Loucy (cell line): Measurements from ENCODE around the gene HBP1.
"Not testable (repeated sequence)": the region's sequence is repeated elsewhere in the genome, so short reads cannot be mapped to it uniquely, and the experiment has no call there.

Experiments used
- H2AFZ ChIP-seq: fragments of 200-600 bp; sonication (generic); 2 replicates; pipeline ENCODE4 v1.6.0; 2016; ENCODE audit warnings: antibody characterized with exemption, mild to moderate bottlenecking, low read length, moderate library complexity
- H3F3A ChIP-seq: fragments of 200-600 bp; 2 replicates; pipeline ENCODE4 v1.6.0; 2016; ENCODE audit warnings: antibody characterized with exemption, low read depth, mild to moderate bottlenecking
- H3K27me3 ChIP-seq: fragments of 200-600 bp; sonication (generic); 2 replicates; pipeline ENCODE4 v1.6.1; 2014; ENCODE audit warnings: low read length, mild to moderate bottlenecking; ENCODE audit not compliant: insufficient read depth, poor library complexity, severe bottlenecking
- H3K36me3 ChIP-seq: fragments of 200-600 bp; sonication (generic); 2 replicates; pipeline ENCODE4 v1.6.1; 2016; ENCODE audit warnings: low read length; ENCODE audit not compliant: insufficient read depth
- H3K4me1 ChIP-seq: fragments of 200-600 bp; sonication (generic); 2 replicates; pipeline ENCODE4 v1.5.1; 2014; ENCODE audit warnings: low read length, mild to moderate bottlenecking; ENCODE audit not compliant: insufficient read depth, poor library complexity, severe bottlenecking
- H3K4me2 ChIP-seq: fragments of 200-600 bp; sonication (generic); 2 replicates; pipeline ENCODE4 v1.6.0; 2014; ENCODE audit warnings: antibody characterized with exemption, low read length, low read depth, mild to moderate bottlenecking; ENCODE audit not compliant: poor library complexity, severe bottlenecking
- H3K4me3 ChIP-seq: fragments of 200-600 bp; sonication (generic); 2 replicates; pipeline ENCODE4 v1.5.1; 2014; ENCODE audit warnings: low read length, mild to moderate bottlenecking, mixed read lengths; ENCODE audit not compliant: poor library complexity, severe bottlenecking
- H3K79me2 ChIP-seq: fragments of 200-600 bp; sonication (generic); 2 replicates; pipeline ENCODE4 v1.6.1; 2014; ENCODE audit warnings: low read length; ENCODE audit not compliant: insufficient read depth
- H3K9ac ChIP-seq: fragments of 200-600 bp; sonication (generic); 2 replicates; pipeline ENCODE4 v1.6.0; 2014; ENCODE audit warnings: mild to moderate bottlenecking, low read depth, low read length, moderate library complexity; ENCODE audit not compliant: poor library complexity, severe bottlenecking
- H3K9me2 ChIP-seq: fragments of 200-600 bp; sonication (generic); replicated peaks from 2 replicates; pipeline ENCODE4 v1.6.1; 2016; ENCODE audit warnings: low read depth, low read length, mixed read lengths
- H3K9me3 ChIP-seq: fragments of 200-600 bp; sonication (generic); 2 replicates; pipeline ENCODE4 v1.6.1; 2014; ENCODE audit warnings: mild to moderate bottlenecking, antibody characterized with exemption, low read length, low read depth; ENCODE audit not compliant: insufficient read depth
- H4K20me1 ChIP-seq: fragments of 200-600 bp; sonication (generic); 2 replicates; pipeline ENCODE4 v1.6.0; 2014; ENCODE audit warnings: antibody characterized with exemption, low read length, mild to moderate bottlenecking; ENCODE audit not compliant: insufficient read depth, poor library complexity, severe bottlenecking
- CTCF ChIP-seq: fragments of 200-600 bp; sonication (generic); conservative IDR thresholded peaks from 2 replicates; pipeline ENCODE4 v1.5.1; 2014; ENCODE audit warnings: mild to moderate bottlenecking, antibody characterized with exemption, low read length
- EZH2phosphoT487 ChIP-seq: fragments of 200-600 bp; IDR thresholded peaks from 2 replicates; pipeline ENCODE4 v1.6.1; 2018; ENCODE audit warnings: antibody characterized with exemption, mild to moderate bottlenecking, moderate library complexity, borderline replicate concordance

HBP1 gene

GRCh38 chr7:107242267-107242666, 73.5 kb downstream of the HBP1 start:
- no peaks in the 10 kb centered on the region for H3K9me2 ChIP-seq
- no peak overlapping the region for H3K4me2 ChIP-seq
- H3K79me2 ChIP-seq, result no peaks in the 10 kb centered on the region
- no peak overlapping the region for H3K9ac ChIP-seq
- no peaks in the 10 kb centered on the region for H3F3A ChIP-seq
- H3K9me3 ChIP-seq, result no peaks in the 10 kb centered on the region
- H3K4me3 ChIP-seq, result no peak overlapping the region
- peaks cover 21% of the 10 kb centered on the region; the same call in 1 of the 2 replicates for H3K36me3 ChIP-seq
- H3K4me1 ChIP-seq, result no peaks in the 10 kb centered on the region
- H4K20me1 ChIP-seq, result no peaks in the 10 kb centered on the region
- H2AFZ ChIP-seq, result no peak overlapping the region
- no peaks in the 10 kb centered on the region for H3K27me3 ChIP-seq
- no peak for TF ChIP-seq EZH2phosphoT487
- no peak for TF ChIP-seq CTCF

GRCh38 chr7:107244613-107245012, 75.8 kb downstream of the HBP1 start:
- no peaks in the 10 kb centered on the region for H3F3A ChIP-seq
- no peak overlapping the region for H3K4me2 ChIP-seq
- H3K4me3 ChIP-seq, result no peak overlapping the region
- no peaks in the 10 kb centered on the region for H3K79me2 ChIP-seq
- H3K4me1 ChIP-seq, result no peaks in the 10 kb centered on the region
- no peaks in the 10 kb centered on the region for H3K9me2 ChIP-seq
- H3K9me3 ChIP-seq, result no peaks in the 10 kb centered on the region
- H3K9ac ChIP-seq, result no peak overlapping the region
- no peak for TF ChIP-seq EZH2phosphoT487
- no peak for TF ChIP-seq CTCF
- H2AFZ ChIP-seq, result no peak overlapping the region
- peaks cover 19% of the 10 kb centered on the region; the same call in 1 of the 2 replicates for H3K36me3 ChIP-seq
- H3K27me3 ChIP-seq, result no peaks in the 10 kb centered on the region
- no peaks in the 10 kb centered on the region for H4K20me1 ChIP-seq

GRCh38 chr7:107246836-107247235, 78.0 kb downstream of the HBP1 start:
- H3K79me2 ChIP-seq, result not testable (repeated sequence)

GRCh38 chr7:107248551-107249316, 79.9 kb downstream of the HBP1 start:
- TF ChIP-seq EZH2phosphoT487, result no peak
- no peak for TF ChIP-seq CTCF
- Histone ChIP-seq H3K9ac (no peak overlapping the region), H3F3A (no peaks in the 10 kb centered on the region), H3K36me3 (peaks cover 15% of the 10 kb centered on the region; the same call in 1 of the 2 replicates), H3K9me2 (no peaks in the 10 kb centered on the region), H3K4me3 (no peak overlapping the region), H3K27me3 (no peaks in the 10 kb centered on the region), H4K20me1 (no peaks in the 10 kb centered on the region), H3K79me2 (no peaks in the 10 kb centered on the region), H3K9me3 (no peaks in the 10 kb centered on the region), H3K4me2 (no peak overlapping the region), H3K4me1 (no peaks in the 10 kb centered on the region), H2AFZ (no peak overlapping the region)

More at GRCh38 chr7:107246836-107247235, 78.0 kb downstream of the HBP1 start:
- H3K4me3 ChIP-seq, H3K4me1 ChIP-seq, H3K4me2 ChIP-seq, H3K9ac ChIP-seq, H4K20me1 ChIP-seq, H3K9me3 ChIP-seq, H2AFZ ChIP-seq, H3K27me3 ChIP-seq, H3K9me2 ChIP-seq, H3F3A ChIP-seq: not testable (repeated sequence)
- H3K36me3 ChIP-seq, result peaks cover 17% of the 10 kb centered on the region; the same call in 1 of the 2 replicates
